Natural killer cell (primary cell): Measurements from ENCODE around the gene C1QTNF12. TPM values are rescaled to one million over a fixed set of nuclear protein-coding genes. Genes with fewer than 3 reads are reported as not detected.

Source experiments
- ATAC-seq, 3 donors: fragments of 150-1000 bp in 2 of 3; fragments of 200-7000 bp in 1 of 3; cut with Tn5 transposase; 1 replicate in 1 of 3; 2 replicates in 2 of 3; pipeline ENCODE4 v1.10.0; 2021; ENCODE audit warnings: mild to moderate bottlenecking in 2 of 3, moderate library complexity in 2 of 3
- DNase-seq, 2 donors: peaks; one replicate each; pipeline versions ENCODE4 v3.0.0 to v3.0.0-alpha.2; 2013 to 2021; ENCODE audit warnings: mixed read lengths in 1 of 2
- H3K27ac ChIP-seq: one replicate; pipeline ENCODE4 v1.5.1; 2013; ENCODE audit warnings: mild to moderate bottlenecking, low read length
- H3K27me3 ChIP-seq: one replicate; pipeline ENCODE4 v1.6.1; 2013; ENCODE audit warnings: low read length; ENCODE audit not compliant: control insufficient read depth, insufficient read depth
- H3K36me3 ChIP-seq: one replicate; pipeline ENCODE4 v1.6.1; 2013; ENCODE audit warnings: low read length; ENCODE audit not compliant: control insufficient read depth, insufficient read depth
- H3K4me1 ChIP-seq: one replicate; pipeline ENCODE4 v1.6.1; 2013; ENCODE audit warnings: low read length; ENCODE audit not compliant: control insufficient read depth, insufficient read depth
- H3K4me3 ChIP-seq: one replicate; pipeline ENCODE4 v1.5.1; 2013; ENCODE audit warnings: low read length
- H3K9me3 ChIP-seq: one replicate; pipeline ENCODE4 v1.6.1; 2013; ENCODE audit warnings: low read length; ENCODE audit not compliant: control insufficient read depth, insufficient read depth
- H3K27ac Mint-ChIP-seq, 2 donors: one replicate each; pipeline ENCODE4 v1.8.0; 2022; ENCODE audit warnings: mild to moderate bottlenecking in 2 of 2, mixed read lengths in 2 of 2, moderate library complexity in 1 of 2
- H3K27me3 Mint-ChIP-seq, 2 donors: one replicate each; pipeline ENCODE4 v1.8.0; 2022; ENCODE audit warnings: low read depth in 2 of 2, mixed read lengths in 2 of 2
- H3K36me3 Mint-ChIP-seq: one replicate; pipeline ENCODE4 v1.8.0; 2022; ENCODE audit warnings: mixed read lengths
- H3K4me1 Mint-ChIP-seq, 2 donors: one replicate each; pipeline ENCODE4 v1.8.0; 2022; ENCODE audit warnings: mixed read lengths in 2 of 2
- H3K4me3 Mint-ChIP-seq: one replicate; pipeline ENCODE4 v1.8.0; 2022; ENCODE audit warnings: mild to moderate bottlenecking, moderate library complexity, mixed read lengths
- H3K9me3 Mint-ChIP-seq, 2 donors: one replicate each; pipeline ENCODE4 v1.8.0; 2022; ENCODE audit warnings: mixed read lengths in 2 of 2
- WGBS: methylation state at CpG from one replicate; pipeline ENCODE4 v1.1.7; 2013; ENCODE audit warnings: missing lambda C conversion rate; ENCODE audit not compliant: insufficient coverage; 5-methylcytosine and 5-hydroxymethylcytosine counted together
- intact Hi-C: fragments of 100-400 bp; cut with micrococcal nuclease; formaldehyde crosslinking; loops from one replicate; pipeline ENCODE4 v1.14.2; 2022
- total RNA-seq, 4 donors: library from RNA; stranded (reverse); fragments of 120-200 nt in 1 of 4; gene quantifications; one replicate each; pipeline versions ENCODE4 v1.2.3 to v1.2.4, GENCODE V29; 2013 to 2022
- TF ChIP-seq, protein P1 (sequence below): fragments of 200-600 bp; IDR thresholded peaks from one replicate; pipeline ENCODE4 v1.8.0; 2022; ENCODE audit warnings: antibody characterized with exemption

The C1QTNF12 gene
- total RNA-seq, 3 donors from 2014 or later (not counting 1 experiment from before 2014, with no cell fraction given), result 2.6 to 4.1 (median 4.1) TPM

DNA sequence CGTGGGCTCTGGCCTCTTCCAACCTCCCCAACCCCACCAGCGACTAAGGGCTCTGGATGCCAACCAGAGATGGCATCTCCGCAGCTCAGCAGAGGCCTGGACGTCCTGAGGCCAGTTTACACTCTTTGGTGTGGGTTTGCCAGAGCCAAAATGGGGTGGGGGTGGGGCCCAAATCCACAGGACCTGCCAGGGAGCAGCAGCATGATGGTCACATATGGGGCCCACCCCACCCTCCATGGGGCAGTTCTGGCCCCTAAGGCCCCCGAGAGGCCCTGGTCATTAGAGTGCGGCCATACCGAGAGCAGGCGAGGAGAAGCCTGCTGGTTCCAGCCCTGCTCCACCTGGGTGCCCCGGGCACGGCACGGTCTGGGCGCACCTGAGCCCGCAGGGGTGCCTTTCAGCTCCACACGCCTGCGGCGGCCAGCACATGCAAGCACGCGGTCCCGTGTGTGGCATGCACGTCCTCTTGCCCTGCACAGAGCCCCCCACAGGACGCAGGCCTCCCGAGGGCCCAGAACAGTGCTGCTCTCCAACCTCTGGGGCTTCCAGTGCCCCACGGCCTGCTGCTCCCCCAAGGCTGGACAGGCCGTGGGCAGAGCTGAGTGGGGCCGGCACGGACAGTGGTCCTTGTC is 4.8 kb downstream of the C1QTNF12 start:
- H3K27me3 ChIP-seq, result peaks cover 12% of the 10 kb centered on the region
- TF ChIP-seq, protein P1, sequence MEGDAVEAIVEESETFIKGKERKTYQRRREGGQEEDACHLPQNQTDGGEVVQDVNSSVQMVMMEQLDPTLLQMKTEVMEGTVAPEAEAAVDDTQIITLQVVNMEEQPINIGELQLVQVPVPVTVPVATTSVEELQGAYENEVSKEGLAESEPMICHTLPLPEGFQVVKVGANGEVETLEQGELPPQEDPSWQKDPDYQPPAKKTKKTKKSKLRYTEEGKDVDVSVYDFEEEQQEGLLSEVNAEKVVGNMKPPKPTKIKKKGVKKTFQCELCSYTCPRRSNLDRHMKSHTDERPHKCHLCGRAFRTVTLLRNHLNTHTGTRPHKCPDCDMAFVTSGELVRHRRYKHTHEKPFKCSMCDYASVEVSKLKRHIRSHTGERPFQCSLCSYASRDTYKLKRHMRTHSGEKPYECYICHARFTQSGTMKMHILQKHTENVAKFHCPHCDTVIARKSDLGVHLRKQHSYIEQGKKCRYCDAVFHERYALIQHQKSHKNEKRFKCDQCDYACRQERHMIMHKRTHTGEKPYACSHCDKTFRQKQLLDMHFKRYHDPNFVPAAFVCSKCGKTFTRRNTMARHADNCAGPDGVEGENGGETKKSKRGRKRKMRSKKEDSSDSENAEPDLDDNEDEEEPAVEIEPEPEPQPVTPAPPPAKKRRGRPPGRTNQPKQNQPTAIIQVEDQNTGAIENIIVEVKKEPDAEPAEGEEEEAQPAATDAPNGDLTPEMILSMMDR, result no peak
- H3K36me3 ChIP-seq, result no peaks in the 10 kb centered on the region
- no peaks in the 10 kb centered on the region for H3K9me3 Mint-ChIP-seq
- no peak overlapping the region for H3K4me3 ChIP-seq
- H3K27me3 Mint-ChIP-seq, result no peaks in the 10 kb centered on the region
- H3K36me3 Mint-ChIP-seq, result no peaks in the 10 kb centered on the region
- DNase-seq (no peak), ATAC-seq (no peak)
- no peak overlapping the region for H3K27ac Mint-ChIP-seq
- H3K4me1 ChIP-seq, result peaks cover 11% of the 10 kb centered on the region
- 89% methylated on average over 25 of the region's 26 CpGs for WGBS
- intact Hi-C loops, result no loop called here
- H3K27ac ChIP-seq, result no peak overlapping the region
- H3K9me3 ChIP-seq, result no peaks in the 10 kb centered on the region
- no peaks in the 10 kb centered on the region for H3K4me1 Mint-ChIP-seq
- H3K4me3 Mint-ChIP-seq, result no peak overlapping the region

DNA sequence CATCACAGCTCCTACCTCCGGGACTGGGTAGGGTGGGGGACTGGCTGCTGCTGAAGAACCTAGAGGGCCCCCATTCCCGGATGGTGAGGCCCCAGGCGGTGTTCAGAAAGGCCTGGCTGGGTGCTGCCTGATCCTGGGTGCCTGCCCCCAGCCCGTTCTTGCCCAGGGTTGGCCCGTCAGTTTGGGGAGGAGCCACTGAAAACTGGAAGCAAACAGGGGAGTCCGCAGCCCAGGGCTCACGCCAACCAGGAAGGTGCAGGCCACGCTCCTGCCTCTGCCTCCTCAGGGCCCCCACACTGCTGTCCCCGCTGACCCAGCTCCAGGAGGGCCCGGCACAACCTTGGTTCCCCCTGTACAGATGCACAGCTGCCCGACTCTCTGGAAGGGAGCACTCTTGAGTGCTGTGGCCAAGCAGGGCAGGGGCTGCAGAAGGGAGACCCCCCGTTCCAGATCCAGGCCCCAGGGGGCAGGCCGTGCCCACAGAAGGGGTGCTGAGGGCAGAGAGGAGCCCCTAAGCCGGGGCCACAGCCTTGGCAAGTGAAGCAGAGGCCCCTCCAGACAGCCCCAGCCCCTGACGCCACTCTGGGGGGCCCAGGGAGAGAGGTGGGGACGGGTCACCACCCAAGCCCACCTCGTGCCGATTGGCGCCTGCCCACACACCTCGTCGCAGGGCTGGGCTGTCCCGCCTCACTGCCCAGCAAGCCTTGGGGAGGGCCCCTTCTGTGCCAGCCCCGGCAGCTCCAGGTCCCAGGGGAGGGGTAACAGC is 5.5 kb downstream of the C1QTNF12 start:
- ATAC-seq (no peak), DNase-seq (no peak)
- Histone ChIP-seq H3K36me3 (no peaks in the 10 kb centered on the region), H3K9me3 (no peaks in the 10 kb centered on the region), H3K27me3 (peaks cover 10% of the 10 kb centered on the region), H3K4me3 (no peak overlapping the region), H3K27ac (no peak overlapping the region), H3K4me1 (peaks cover 11% of the 10 kb centered on the region)
- Mint-ChIP-seq H3K27ac (no peak overlapping the region), H3K4me1 (no peaks in the 10 kb centered on the region), H3K4me3 (no peak overlapping the region), H3K36me3 (no peaks in the 10 kb centered on the region), H3K9me3 (no peaks in the 10 kb centered on the region), H3K27me3 (no peaks in the 10 kb centered on the region)
- 61% methylated on average over 23 of the region's 23 CpGs for WGBS
- intact Hi-C loops, result no loop called here
- TF ChIP-seq, protein P1, result no peak

DNA sequence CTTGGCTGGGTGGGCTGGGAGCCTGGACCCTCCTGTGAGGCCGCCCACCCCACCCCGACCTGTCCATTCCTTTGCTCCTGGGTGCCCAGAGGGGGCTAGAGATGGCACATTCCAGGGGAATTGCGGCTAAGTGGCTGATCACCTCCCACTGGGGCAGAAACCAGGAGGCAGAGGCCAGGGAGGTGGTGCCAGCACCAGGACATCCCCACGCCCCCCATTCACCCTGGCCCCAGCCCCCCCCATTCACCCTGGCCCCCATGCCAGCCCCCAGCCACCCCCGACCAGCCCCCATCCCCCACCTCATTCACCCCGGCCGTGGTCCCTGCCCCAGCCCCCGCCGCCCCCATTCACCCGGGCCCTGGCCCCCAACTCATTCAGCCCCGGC is 6.2 kb downstream of the C1QTNF12 start:
- H3K27ac Mint-ChIP-seq, result no peak overlapping the region
- Histone ChIP-seq H3K27me3 (peaks cover 4% of the 10 kb centered on the region), H3K4me3 (no peak overlapping the region), H3K36me3 (no peaks in the 10 kb centered on the region), H3K4me1 (peaks cover 11% of the 10 kb centered on the region), H3K27ac (no peak overlapping the region), H3K9me3 (no peaks in the 10 kb centered on the region)
- intact Hi-C loops, result no loop called here
- ATAC-seq, result no peak
- no peaks in the 10 kb centered on the region for H3K36me3 Mint-ChIP-seq
- no peak overlapping the region for H3K4me3 Mint-ChIP-seq
- no peaks in the 10 kb centered on the region for H3K27me3 Mint-ChIP-seq
- DNase-seq, result no peak
- 71% methylated on average over 3 of the region's 11 CpGs for WGBS
- H3K9me3 Mint-ChIP-seq, result no peaks in the 10 kb centered on the region
- H3K4me1 Mint-ChIP-seq, result no peaks in the 10 kb centered on the region
- TF ChIP-seq, protein P1, result no peak
